Ishikawa (cell line): ENCODE results near the gene USP2.

Source experiments
- CEBPB ChIP-seq: IDR thresholded peaks from 2 replicates; pipeline ENCODE4 v1.6.1; 2012
- CREB1 ChIP-seq: IDR thresholded peaks from 2 replicates; pipeline ENCODE4 v1.6.1; 2012; ENCODE audit warnings: low read depth
- EGR1 ChIP-seq: IDR thresholded peaks from 2 replicates; pipeline ENCODE4 v1.6.1; 2012
- EP300 ChIP-seq: IDR thresholded peaks from 2 replicates; pipeline ENCODE4 v1.6.1; 2012; ENCODE audit warnings: borderline replicate concordance
- FOXM1 ChIP-seq: IDR thresholded peaks from 2 replicates; pipeline ENCODE4 v1.6.1; 2012; ENCODE audit warnings: low read depth, borderline replicate concordance
- NFIC ChIP-seq: IDR thresholded peaks from 2 replicates; pipeline ENCODE4 v1.6.1; 2012
- RAD21 ChIP-seq: IDR thresholded peaks from 2 replicates; pipeline ENCODE4 v1.6.1; 2012; ENCODE audit warnings: low read depth
- TAF1 ChIP-seq: IDR thresholded peaks from 2 replicates; pipeline ENCODE4 v1.6.1; 2012; ENCODE audit warnings: low read depth, mild to moderate bottlenecking
- TCF12 ChIP-seq: IDR thresholded peaks from 2 replicates; pipeline ENCODE4 v1.6.1; 2012; ENCODE audit warnings: low read depth
- TEAD4 ChIP-seq: IDR thresholded peaks from 2 replicates; pipeline ENCODE4 v1.6.1; 2012
- YY1 ChIP-seq: IDR thresholded peaks from 2 replicates; pipeline ENCODE4 v1.6.1; 2012; ENCODE audit warnings: low read depth
- ZBTB7A ChIP-seq: IDR thresholded peaks from 2 replicates; pipeline ENCODE4 v1.6.1; 2012; ENCODE audit warnings: low read depth
- TF ChIP-seq, protein P1 (sequence below): IDR thresholded peaks from 2 replicates; pipeline ENCODE4 v1.6.1; 2012
- TF ChIP-seq, protein P2 (sequence below): IDR thresholded peaks from 2 replicates; pipeline ENCODE4 v1.6.1; 2012; ENCODE audit warnings: low read depth, mild to moderate bottlenecking
- TF ChIP-seq, protein P3 (sequence below): IDR thresholded peaks from 2 replicates; pipeline ENCODE4 v1.6.1; 2012

The USP2 gene

DNA sequence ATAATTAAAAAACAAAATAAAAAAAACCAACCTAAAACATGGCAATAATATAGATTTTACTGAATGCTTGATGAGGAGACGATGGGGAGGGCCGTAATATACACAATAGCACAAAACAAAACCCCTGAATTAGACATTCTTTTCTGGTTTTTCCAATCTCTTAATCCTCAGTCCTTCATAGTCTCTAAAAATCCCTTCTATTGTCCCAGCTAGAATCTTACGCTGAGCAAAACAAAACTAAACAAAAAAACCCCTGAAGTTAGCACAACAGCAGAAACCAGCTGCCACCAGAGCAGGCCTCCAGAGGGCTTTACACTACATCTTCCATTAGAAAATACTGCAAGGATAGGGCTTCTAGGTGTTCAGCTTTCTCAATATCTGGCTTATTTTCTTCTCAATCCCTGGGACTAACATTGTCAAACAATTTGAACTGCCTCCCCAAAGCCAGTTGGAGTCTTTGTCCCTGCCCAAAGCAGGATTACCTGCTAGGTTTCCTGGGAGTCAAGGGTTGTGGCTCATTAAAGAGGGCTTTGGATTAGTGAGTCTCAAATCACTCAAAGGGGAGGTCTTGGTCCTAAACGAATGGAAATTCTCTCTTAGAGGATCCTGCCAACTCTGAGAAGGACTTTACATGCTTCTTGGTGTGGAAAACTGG lies 49.3 kb downstream of the USP2 start:
- TF ChIP-seq EGR1 (no peak), CEBPB (no peak), FOXM1 (no peak), NFIC (no peak), YY1 (no peak), RAD21 (no peak), TEAD4 (no peak), ZBTB7A (no peak), CREB1 (no peak), TCF12 (no peak), TAF1 (no peak), EP300 (no peak)
- TF ChIP-seq, protein P1, sequence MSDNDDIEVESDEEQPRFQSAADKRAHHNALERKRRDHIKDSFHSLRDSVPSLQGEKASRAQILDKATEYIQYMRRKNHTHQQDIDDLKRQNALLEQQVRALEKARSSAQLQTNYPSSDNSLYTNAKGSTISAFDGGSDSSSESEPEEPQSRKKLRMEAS: no peak
- TF ChIP-seq, protein P2, sequence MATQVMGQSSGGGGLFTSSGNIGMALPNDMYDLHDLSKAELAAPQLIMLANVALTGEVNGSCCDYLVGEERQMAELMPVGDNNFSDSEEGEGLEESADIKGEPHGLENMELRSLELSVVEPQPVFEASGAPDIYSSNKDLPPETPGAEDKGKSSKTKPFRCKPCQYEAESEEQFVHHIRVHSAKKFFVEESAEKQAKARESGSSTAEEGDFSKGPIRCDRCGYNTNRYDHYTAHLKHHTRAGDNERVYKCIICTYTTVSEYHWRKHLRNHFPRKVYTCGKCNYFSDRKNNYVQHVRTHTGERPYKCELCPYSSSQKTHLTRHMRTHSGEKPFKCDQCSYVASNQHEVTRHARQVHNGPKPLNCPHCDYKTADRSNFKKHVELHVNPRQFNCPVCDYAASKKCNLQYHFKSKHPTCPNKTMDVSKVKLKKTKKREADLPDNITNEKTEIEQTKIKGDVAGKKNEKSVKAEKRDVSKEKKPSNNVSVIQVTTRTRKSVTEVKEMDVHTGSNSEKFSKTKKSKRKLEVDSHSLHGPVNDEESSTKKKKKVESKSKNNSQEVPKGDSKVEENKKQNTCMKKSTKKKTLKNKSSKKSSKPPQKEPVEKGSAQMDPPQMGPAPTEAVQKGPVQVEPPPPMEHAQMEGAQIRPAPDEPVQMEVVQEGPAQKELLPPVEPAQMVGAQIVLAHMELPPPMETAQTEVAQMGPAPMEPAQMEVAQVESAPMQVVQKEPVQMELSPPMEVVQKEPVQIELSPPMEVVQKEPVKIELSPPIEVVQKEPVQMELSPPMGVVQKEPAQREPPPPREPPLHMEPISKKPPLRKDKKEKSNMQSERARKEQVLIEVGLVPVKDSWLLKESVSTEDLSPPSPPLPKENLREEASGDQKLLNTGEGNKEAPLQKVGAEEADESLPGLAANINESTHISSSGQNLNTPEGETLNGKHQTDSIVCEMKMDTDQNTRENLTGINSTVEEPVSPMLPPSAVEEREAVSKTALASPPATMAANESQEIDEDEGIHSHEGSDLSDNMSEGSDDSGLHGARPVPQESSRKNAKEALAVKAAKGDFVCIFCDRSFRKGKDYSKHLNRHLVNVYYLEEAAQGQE: no peak
- TF ChIP-seq, protein P3, sequence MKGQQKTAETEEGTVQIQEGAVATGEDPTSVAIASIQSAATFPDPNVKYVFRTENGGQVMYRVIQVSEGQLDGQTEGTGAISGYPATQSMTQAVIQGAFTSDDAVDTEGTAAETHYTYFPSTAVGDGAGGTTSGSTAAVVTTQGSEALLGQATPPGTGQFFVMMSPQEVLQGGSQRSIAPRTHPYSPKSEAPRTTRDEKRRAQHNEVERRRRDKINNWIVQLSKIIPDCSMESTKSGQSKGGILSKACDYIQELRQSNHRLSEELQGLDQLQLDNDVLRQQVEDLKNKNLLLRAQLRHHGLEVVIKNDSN: no peak

DNA sequence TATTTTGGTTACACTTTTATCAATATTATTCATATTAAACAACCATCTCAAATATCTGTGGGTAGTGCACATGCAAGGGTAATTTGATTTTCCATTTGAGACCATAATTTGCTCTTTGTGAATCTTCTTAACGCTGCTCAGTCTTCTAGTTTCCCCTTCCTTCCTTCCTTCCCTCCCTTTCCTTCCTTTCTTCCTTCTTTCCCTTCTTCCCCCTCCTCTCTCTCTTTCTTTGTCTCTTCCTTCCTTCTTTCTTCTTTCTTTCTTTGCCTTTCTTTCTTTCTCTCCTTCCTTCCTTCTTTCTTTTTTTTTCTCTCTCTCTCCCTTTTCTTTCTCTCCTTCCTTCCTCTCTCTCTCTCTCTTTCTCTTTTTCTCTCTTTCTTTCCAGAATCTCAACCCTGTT lies 51.3 kb downstream of the USP2 start:
- TF ChIP-seq ZBTB7A (no peak), YY1 (no peak), TEAD4 (no peak), TAF1 (no peak), CREB1 (no peak), CEBPB (no peak), RAD21 (no peak), FOXM1 (no peak)
- TF ChIP-seq, protein P2: no peak
- TF ChIP-seq, protein P3: no peak
- TF ChIP-seq, protein P1: no peak

DNA sequence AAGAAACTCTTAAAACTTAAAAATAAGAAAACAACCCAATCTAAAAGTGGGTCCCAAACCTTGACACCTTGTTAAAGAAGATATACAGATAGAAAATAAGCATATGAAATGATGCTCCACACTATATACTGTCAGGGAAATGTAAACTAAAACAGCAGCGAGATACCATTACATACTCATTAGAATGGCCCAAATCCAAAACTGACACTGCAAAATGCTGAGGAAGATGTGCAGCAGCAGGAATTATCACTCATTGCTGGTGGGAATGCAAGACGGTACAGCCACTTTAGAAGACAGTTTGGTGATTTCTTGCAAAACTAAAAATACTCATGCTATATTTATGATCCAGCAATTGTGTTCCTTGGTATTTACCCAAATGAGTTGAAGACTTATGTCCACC lies 52.2 kb downstream of the USP2 start:
- no peak for TF ChIP-seq EP300
- no peak for TF ChIP-seq TEAD4
- no peak for TF ChIP-seq YY1
- no peak for TF ChIP-seq TAF1
- TF ChIP-seq, protein P3: no peak

DNA sequence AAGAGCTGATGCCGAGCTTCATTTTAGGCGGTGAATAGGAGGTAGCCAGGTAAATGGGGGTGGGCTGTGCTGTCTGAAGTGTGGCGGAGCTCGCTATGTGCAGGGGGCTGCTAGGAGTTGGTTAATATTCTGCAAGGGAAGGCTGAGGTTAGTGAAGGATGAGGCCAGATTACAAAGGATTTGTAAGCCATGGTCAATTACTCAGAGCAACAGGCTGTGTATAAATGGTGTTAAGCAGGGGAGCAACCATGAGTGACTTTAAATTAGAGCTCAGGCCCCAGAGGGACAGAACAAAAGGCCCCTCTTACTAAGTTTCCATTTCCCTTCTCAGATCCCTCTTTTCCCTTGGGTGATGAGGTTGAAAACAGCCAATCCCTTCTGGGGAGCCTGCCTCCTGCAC lies 57.3 kb downstream of the USP2 start:
- TF ChIP-seq CREB1 (no peak), NFIC (no peak), EP300 (no peak), RAD21 (no peak), CEBPB (no peak)
- TF ChIP-seq, protein P1: no peak

DNA sequence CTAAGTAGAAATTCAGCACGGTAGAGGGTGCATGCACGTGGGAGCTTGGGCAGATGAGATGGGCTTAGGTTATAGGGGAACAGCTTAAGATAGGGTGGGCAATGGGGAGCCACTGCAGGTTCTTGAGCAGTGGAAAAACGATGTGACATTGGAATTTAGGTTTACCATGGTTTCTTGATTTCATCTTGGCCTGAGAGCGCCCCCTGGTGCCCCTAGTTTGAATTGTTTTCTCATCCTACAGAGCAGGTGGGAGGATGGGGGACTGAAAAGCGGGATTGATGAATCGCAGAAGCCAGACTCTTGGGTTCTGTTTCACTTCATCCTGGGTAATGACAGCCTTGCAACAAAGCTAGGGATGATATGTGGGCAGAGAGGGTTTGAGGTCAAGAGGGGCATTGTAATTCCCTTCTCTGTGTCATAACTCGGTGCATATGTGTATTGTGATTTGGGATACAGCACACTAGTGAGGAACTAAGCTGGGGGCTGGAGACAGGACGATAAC lies 57.9 kb downstream of the USP2 start:
- TF ChIP-seq EP300 (no peak), RAD21 (peak; percentile 70)

DNA sequence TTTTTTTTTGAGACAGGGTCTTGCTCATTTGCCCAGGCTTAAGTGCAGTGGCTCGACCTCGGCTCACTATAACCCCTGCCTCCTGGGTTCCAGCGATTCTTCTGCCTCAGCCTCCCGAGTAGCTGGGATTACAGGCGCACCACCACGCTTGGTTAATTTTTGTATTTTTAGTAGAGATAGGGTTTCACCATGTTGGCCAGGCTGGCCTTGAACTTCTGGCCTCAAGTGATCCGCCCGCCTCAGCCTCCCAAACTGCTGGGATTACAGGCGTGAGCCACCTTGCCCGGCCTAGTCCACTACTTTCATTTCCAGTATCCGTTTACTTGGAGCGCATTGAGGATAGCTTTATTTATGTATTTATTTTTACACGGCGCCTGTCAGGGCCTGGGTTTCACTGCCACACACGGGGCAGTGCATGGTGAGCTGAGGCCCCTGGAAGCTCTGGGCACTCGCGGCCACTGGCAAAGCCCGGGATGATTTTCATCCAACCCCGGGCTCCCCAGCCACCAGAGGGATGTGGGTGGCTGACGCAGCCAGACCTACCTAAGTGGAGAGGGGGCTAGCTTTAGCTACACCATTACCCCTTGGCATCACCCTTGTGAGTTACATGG lies 58.5 kb downstream of the USP2 start:
- no peak for TF ChIP-seq NFIC
- TF ChIP-seq CEBPB: no peak
- no peak for TF ChIP-seq TAF1
- no peak; the same call in 1 of the 2 replicates for TF ChIP-seq TCF12
- no peak for TF ChIP-seq CREB1
- no peak for TF ChIP-seq FOXM1
- TF ChIP-seq YY1: no peak
- TF ChIP-seq, protein P1: no peak
- TF ChIP-seq, protein P2: no peak
- TF ChIP-seq RAD21: no peak
